Activated CD4-positive, CD25-positive, alpha-beta regulatory T cell treated with anti-CD3 and anti-CD28 coated beads, Interleukin-2, amount 50 U/mL, for 24 hours (primary cell): ENCODE measurements around the gene FILIP1L.

Source experiments
- ATAC-seq, 2 donors: fragments of 150-1000 bp; cut with Tn5 transposase; one replicate each; pipeline ENCODE4 v1.10.0; 2021; ENCODE audit warnings: mild to moderate bottlenecking in 1 of 2, moderate library complexity in 1 of 2

Gene FILIP1L

GRCh38 chr3:100040451-100041225, 73.7 kb downstream of the FILIP1L start:
- no peak for ATAC-seq

GRCh38 chr3:100039075-100039474, 75.2 kb downstream of the FILIP1L start:
- no peak for ATAC-seq

DNA sequence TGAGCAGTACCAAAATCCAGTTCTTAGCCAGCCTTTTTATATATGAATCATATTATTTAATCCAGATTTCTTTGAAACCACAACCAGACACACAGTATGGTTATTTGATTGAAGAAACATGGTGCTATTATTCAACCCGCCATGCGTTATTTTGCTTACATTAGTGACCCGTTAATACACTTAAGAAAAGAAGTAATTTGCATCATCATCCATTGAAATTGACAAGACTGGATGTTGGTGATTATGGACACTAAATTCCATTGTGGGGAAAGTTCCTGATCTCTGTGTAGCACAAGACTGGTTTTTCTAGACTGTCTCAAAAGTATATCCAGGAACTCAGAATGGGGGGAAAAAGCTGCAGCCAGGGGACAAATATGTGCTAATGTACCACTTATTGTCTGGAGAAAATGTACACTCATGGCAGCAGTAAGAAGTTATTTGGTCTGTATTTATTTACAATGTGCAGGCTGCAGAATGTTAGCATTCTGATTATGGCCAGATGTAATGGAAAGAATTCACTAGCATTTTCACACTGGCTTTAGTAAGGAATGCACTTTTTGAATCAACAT, 80.3 kb downstream of the FILIP1L start:
- ATAC-seq: no peak

DNA sequence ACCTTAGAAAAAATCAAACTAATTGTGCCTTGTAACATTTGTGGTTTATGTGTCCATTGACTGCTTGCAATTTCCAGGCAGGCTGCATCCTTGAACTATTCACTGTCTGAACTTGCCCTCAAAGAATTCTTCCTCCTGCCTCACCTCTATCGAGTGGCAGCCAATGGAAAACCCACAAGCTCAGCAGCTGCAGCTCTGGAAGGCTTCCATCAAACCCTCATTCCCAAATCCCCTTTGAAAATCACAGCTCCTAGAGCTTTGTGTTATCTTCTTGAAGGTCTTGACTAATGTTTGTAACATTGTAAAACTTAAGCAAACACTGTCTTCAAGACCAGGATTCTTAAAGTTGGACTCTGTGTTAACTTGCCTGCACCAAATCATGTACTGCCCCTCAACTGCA, 81.1 kb downstream of the FILIP1L start:
- ATAC-seq: no peak

- no peak for ATAC-seq
Observed at GRCh38 chr3:100032243-100032642, 82.1 kb downstream of the FILIP1L start.

DNA sequence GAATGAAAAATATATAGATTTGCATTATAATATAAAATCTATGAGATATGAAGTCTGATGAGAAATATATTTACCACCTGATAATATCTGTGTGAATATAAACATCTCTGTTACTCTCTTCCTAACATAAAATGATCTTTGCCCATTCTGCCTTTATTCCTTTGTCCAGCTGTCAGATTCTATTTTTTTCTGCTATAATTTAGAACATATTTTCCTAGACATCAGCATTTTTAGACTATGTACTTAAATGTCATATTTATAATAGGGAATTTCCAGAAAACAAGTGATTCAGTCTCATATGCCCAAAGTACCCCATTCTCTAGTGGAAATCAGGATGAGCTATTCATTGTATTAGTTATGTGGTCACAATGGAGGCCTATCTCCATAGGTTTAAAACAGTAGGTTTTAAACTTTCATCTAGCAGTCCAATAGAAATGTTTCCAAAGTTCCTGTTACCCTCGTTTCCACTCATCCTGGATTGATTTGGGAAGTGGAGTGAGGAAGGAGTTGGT, 83.3 kb downstream of the FILIP1L start:
- no peak for ATAC-seq

- peak; percentile 35 to 43 for ATAC-seq
Observed at GRCh38 chr3:100030346-100030745, 84.0 kb downstream of the FILIP1L start.

DNA sequence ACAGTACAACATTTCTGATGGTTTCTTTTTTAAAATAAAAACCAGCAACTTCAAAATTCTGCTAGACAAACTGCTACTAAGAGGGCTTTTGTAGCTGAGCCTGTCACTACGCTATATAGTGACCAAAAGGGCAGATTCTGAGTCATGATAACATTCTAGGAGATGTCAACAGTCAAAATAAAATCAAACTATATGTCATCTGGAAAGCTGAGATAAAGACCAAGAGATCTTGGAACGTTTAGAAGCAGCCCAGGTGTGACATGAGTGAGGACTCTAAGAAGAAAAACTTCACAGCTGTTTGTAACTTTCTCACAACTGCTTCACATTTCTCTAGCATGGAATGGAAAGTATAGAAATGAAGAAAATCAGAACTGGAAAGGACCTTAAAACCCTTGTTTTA, 84.6 kb downstream of the FILIP1L start:
- ATAC-seq: peak in 1 of 2 donors; percentile 7

- ATAC-seq: no peak
Observed at GRCh38 chr3:100029052-100029451, 85.2 kb downstream of the FILIP1L start.

DNA sequence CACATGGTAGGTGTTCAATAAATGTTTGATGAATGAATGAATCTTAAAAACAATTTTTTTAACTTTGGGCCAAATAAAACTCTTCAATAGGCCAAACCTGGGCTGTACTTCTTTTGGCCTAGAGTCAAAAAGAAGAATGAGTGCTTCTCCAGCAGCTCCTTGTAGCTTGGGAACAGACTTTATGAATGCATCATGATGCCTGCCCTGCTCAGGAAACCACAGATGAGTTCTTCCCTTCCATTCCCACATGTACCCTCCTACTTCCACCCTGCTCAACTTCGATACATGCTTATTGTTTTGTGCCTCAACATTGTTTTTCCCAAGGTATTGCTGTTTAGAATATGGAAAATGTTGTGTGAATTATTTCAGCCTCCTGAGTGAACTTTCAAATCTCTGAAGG, 87.0 kb downstream of the FILIP1L start:
- no peak for ATAC-seq

- no peak for ATAC-seq
Observed at GRCh38 chr3:100024520-100025303, 89.6 kb downstream of the FILIP1L start.

DNA sequence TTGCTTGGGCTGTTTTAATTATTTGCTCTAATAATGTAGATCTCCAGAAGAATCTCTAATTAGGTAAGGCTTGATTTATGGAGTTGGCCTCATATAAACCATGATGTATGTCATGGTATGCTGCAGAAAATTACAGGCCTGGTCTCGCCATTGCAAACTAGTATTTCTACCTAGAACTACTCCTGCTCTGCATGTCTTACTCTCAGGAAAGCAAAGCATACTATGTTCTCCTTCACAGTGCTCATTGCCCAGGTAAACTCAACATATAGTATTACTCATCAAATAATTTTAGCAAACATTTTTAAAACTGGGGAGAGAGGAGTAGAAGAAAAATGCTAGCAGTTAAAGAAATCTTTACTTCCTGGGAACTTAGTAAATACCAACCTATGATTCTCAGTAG, 90.7 kb downstream of the FILIP1L start:
- no peak for ATAC-seq

GRCh38 chr3:100023150-100023549, 91.2 kb downstream of the FILIP1L start:
- ATAC-seq: no peak

- ATAC-seq: no peak
Observed at GRCh38 chr3:100022506-100022905, 91.8 kb downstream of the FILIP1L start.

DNA sequence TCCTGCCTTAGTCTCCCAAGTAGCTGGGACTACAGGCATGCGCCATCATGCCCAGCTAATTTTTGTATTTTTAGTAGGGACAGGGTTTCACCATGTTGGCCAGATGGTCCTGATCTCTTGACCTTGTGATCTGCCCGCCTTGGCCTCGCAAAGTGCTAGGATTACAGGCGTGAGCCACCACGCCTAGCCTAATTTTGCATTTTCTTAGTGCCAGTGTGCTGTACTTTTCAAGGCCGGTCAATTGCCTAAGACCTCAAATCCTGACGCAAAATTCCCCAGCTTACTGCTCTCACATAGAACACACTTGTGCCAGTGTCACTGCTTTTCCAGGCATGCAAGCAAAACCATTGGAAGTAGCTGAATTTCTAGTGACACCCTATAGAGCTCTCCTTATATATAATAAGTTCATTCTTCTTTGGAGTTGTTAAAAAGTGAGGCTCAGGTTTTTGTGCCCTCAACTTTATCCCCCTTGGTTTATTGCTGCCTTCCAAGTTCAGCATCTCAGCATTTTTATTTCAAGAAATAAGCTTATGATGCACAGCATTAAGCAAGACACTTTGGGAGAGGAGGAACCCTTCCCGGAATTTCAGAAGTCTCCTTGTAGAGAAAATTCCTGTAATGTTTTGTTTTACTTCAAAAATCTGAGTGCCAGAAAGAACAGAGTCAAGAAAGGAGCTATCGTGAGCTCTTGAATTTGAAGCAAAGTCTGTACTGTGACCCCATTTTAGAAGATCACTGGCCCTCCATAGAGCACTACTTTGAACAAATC, 93.2 kb downstream of the FILIP1L start:
- ATAC-seq: no peak

DNA sequence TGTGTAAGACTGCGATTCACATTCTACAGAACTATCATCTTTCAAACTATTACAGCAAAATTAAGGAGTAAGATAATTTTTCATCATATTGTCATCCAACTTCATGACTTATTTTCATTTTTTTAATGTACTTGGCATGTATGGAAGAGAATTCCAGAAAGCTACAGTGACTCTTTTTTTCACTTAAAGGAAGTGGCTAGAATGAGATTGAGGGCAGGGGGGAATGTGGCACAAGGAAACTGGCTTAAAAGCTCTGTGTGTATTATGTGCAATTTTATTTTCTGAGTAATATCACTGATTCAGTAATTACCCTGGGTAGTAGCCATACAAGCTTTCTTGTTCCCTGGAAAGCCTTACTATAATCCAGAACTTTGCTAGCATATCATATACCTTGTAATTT, 94.6 kb downstream of the FILIP1L start:
- ATAC-seq: no peak

DNA sequence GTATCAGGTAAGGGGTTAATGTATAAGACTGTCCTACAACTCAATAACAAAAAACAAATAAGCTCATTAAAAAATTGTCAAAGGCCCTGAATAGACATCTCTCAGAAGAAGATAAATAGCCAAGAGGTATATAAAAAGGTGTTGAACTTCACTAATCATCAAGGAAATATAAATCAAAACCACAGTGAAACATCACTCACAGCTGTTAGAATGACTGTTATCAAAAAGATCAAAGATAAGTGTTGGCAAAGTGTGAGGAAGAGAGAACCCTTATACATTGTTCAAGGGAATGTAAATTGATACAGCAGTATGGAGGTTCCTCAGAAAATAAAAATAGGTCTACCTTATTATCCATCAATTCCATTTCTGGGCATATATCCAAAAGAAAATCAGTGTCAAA, 95.5 kb downstream of the FILIP1L start:
- ATAC-seq: no peak

DNA sequence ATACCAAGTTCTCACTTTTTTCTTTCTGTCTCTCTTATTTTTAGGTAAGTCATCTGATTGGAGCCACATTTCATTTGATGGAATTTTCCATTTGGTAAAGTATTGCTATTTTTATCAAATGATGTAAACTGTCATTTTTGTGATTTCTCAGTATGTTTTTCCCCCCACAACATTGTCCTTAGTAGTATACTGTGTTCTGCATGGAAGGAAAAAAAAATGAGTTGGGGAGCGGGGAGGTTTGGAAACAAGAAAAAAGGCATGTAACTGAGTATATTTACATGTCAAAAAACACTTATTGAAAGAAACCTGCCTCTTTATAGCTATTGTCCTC, 104.2 kb downstream of the FILIP1L start:
- ATAC-seq: no peak

DNA sequence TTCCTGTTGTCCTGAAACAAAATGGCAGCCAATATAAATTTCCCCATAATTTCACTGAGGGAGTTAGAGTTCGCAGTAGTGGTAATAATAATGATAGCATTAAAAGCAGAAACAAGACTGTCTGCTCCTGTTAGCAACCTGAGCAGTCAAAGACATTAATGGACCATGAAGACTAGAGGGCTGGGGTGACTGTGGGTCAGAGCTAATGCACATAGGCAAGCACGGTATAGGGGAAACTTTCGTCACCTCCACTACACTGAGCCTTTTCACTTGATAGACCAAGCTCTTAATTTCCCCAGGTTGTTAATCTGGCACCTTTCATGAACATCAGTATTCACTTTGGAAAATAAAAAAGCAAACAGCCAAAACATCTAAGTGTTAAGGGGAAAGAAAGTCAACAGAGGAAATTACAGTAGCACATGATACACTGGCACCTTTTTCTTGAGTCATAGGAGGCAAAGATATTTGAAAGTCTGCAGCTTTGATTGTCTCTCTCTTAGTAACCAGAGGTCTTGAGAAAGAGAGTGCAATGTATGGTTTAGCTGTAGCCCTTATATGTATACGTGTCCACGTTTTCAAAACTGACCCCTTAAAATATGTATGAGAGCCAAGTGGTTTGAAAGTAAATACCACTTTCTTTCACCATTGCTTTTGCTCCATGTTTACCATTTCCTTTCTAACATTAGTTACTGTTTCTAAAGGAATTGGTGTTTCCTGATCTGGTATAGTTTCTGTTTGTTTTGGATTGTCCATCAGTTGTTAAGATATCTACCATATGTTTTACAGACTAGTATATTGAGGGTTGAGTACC, 104.8 kb downstream of the FILIP1L start:
- ATAC-seq: no peak

GRCh38 chr3:100008081-100008698, 106.1 kb downstream of the FILIP1L start:
- no peak for ATAC-seq

DNA sequence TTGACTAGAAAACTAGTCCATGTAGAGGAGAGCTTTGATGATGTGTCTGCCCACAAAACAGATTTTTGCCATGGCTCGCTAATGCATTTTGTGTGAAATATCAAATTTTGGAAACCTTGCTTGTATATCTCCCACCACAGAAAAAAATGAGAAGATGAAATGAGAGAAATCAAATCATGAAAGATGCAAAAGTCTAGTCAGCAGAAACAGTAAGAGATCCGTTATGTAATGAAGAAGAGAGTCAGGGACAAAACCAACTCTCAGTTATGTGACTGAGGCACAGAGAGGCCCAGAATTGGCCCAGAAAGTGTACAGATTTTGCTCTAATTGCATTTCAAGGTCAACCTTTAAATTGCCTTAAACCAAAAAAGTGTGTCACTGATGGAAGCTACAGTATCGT, 107.0 kb downstream of the FILIP1L start:
- ATAC-seq: no peak
